ENCODE measurements around the gene SPP2.

The SPP2 gene

DNA sequence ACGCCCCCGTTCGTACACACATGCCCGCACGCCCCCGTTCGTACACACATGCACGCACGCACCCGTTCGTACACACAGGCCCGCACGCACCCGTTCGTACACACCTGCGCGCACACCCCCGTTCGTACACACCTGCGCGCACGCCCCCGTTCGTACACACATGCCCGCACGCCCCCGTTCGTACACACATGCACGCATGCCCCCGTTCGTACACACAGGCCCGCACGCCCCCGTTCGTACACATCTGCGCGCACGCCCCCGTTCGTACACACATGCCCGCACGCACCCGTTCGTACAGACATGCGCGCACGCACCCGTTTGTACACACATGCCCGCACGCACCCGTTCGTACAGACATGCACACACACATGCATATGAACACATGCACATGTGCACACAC, 45.7 kb downstream of the SPP2 start:
- DNase-seq: no peak

GRCh38 chr2:234098681-234099080, 48.2 kb downstream of the SPP2 start:
- DNase-seq: no peak

- no peak for DNase-seq
Observed at GRCh38 chr2:234099266-234099665, 48.8 kb downstream of the SPP2 start.

DNA sequence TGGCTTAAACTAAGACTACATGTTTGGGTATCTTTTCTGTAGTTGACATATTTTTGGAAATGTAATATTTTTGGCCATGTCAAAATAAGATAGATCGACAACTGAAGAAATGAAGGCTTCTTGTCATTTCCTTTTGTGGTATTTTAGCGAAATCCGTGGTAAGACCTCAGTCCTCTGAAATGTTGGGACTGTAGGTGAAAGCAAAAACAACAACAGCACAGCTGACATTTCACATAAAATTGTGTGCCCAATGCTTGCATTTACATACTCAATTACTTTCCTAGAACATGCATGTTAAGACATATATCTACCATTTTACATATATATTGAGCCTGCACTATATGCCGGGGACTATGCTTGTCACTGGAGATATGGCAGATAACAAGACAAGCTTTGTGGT, 50.2 kb downstream of the SPP2 start:
- no peak for DNase-seq

DNA sequence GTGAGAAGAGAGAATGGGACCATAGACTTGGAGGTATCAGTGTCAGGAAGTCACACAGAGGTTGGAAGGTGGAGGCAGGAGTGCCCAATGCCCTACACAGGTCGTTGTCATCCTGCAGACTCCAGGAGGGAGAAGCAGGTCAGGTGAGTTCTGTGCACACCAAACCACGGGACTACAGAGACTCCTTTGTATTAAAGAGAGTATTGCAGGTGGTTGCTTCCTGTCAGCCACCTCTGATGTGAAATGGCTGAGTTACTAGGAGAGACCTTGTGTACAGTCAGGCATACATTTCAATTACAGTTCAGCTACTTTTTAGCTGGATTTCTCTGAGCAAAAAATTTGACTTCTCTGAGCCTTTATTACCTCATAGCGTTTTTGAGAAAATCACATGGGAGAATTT, 51.6 kb downstream of the SPP2 start:
- DNase-seq: no peak

GRCh38 chr2:234107861-234108260, 57.4 kb downstream of the SPP2 start:
- no peak for DNase-seq

DNA sequence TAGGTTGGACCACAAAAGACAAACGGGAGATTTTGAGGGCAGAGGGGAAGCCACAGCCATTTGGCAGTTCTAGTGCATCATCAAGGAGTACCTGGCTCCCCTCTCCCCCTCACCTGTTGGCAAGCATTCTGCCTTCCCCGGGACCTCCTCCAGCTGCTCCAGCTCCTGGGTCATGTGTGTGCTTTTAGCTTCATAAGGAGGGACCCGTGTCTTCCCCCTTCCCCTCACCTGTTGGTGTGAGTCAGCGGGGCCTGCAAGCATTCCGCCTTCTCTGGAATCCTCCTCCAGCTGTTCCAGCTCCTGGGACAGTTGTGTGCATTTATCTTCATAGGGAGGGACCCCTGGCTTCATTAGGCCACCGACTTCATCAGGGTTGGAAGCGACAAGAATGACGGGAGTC, 58.8 kb downstream of the SPP2 start:
- no peak for DNase-seq

DNA sequence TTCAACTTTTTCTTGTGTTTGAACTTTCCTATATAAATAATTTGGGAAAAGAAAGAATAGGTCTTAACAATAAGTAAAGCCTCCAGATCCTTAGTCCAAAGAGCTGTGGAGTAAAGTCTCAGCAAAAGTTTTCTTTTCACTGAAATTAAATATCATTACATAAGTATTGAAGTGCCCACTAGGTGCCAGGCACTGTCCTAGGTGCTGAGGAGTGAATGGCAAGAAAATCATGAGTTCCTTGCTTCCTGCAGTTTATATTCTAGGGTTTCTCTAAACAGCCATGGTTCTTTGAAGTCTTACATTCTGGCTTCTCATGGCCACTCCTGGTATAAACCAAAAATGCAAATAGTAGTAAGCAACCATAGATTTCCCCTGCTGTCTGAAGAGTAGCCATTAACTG, 59.7 kb downstream of the SPP2 start:
- no peak for DNase-seq

DNA sequence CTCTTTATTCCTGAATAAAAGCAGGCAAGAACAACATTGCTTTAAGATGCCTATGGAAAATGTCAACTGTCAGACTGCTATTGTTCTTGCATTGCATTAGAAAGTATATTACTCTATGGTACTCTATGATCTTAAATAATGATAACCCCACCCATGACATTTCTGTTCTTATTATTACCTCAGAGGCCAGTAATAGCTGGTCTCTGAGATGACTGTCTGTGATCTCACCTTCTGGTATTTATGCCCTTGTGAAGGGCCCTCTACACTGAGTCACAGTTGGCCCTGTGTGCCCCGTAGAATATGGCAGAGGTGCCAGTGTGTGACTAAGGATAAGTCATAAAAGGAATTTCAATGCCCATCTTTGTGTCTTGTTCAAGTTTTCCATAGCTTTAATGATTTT, 61.0 kb downstream of the SPP2 start:
- no peak for DNase-seq

- DNase-seq: no peak
Observed at GRCh38 chr2:234116010-234116409, 65.5 kb downstream of the SPP2 start.

GRCh38 chr2:234121999-234122398, 71.5 kb downstream of the SPP2 start:
- no peak for DNase-seq

- no peak for DNase-seq
Observed at GRCh38 chr2:234125451-234126145, 75.1 kb downstream of the SPP2 start.

DNA sequence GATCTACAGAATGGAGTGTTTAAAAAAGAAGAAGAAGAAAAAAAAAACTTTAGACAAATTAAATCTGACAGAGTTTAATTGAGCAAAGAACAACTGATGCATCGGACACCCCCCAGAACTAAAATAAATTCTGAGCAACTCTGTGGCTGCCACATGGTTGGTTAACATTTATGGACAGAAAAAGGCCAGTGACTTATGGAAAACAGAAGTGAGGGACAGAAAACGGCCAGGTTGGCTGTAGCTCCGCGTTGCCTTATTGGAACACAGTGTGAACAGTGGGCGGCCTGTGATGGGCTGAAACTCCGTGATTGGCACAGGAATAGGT, 75.6 kb downstream of the SPP2 start:
- no peak for DNase-seq
